ENCODE data around the gene SLC4A3.

GRCh38 chr2:219625179-219625578 is 2.3 kb upstream of the SLC4A3 start:
- TF ChIP-seq POLR2AphosphoS5 (IDR thresholded peaks at IDR 0.05) (no peak), CTCF (IDR thresholded peaks at IDR 0.05) (no peak), POLR2A (IDR thresholded peaks at IDR 0.05) (no peak), EP300 (IDR thresholded peaks at IDR 0.05) (no peak)

All from gastroesophageal sphincter (tissue), 3 donors.